ENCODE data around the gene APH1A.

GRCh38 chr1:150281758-150282557 is 13.1 kb upstream of the APH1A start, which contains the start of gene CIART:
- TF ChIP-seq, protein P1, sequence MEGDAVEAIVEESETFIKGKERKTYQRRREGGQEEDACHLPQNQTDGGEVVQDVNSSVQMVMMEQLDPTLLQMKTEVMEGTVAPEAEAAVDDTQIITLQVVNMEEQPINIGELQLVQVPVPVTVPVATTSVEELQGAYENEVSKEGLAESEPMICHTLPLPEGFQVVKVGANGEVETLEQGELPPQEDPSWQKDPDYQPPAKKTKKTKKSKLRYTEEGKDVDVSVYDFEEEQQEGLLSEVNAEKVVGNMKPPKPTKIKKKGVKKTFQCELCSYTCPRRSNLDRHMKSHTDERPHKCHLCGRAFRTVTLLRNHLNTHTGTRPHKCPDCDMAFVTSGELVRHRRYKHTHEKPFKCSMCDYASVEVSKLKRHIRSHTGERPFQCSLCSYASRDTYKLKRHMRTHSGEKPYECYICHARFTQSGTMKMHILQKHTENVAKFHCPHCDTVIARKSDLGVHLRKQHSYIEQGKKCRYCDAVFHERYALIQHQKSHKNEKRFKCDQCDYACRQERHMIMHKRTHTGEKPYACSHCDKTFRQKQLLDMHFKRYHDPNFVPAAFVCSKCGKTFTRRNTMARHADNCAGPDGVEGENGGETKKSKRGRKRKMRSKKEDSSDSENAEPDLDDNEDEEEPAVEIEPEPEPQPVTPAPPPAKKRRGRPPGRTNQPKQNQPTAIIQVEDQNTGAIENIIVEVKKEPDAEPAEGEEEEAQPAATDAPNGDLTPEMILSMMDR (IDR thresholded peaks at IDR 0.05), result no peak
- no peak for TF ChIP-seq POLR2A (IDR thresholded peaks at IDR 0.05)
